NB4 (cell line): ENCODE data around the gene STXBP4.

ENCODE experiments used
- MYC ChIP-seq: IDR thresholded peaks from 2 replicates; pipeline ENCODE4 v1.6.1; 2011; ENCODE audit warnings: low read depth, low read length
- POLR2A ChIP-seq: IDR thresholded peaks from 2 replicates; pipeline ENCODE4 v1.6.1; 2011; ENCODE audit warnings: mild to moderate bottlenecking; ENCODE audit not compliant: insufficient read length; ENCODE audit errors: extremely low read depth
- TF ChIP-seq, protein P1 (sequence below): IDR thresholded peaks from one replicate; pipeline ENCODE4 v1.5.1; 2012; ENCODE audit warnings: low read depth, low read length

DNA sequence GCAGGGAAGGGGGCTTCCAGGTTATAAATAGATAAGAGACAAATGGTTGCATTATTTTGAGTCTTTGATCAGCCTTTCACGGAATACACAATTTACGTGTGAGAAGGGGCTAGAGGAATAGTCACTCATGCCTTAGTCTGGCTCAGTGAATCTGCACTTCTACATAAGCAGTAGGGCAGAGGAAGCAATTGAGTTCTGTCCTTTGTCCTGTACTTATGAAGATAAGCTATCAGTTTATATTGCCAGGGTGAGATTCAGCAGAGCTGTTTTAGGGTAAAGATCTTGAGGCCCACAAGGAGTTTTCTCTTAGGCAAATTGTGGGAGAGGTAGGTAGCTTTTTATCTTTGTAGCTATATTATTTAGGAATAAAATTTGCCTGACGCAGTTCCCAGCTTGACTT, 34.6 kb upstream of the STXBP4 start:
- TF ChIP-seq POLR2A (no peak), MYC (no peak)
- TF ChIP-seq, protein P1, sequence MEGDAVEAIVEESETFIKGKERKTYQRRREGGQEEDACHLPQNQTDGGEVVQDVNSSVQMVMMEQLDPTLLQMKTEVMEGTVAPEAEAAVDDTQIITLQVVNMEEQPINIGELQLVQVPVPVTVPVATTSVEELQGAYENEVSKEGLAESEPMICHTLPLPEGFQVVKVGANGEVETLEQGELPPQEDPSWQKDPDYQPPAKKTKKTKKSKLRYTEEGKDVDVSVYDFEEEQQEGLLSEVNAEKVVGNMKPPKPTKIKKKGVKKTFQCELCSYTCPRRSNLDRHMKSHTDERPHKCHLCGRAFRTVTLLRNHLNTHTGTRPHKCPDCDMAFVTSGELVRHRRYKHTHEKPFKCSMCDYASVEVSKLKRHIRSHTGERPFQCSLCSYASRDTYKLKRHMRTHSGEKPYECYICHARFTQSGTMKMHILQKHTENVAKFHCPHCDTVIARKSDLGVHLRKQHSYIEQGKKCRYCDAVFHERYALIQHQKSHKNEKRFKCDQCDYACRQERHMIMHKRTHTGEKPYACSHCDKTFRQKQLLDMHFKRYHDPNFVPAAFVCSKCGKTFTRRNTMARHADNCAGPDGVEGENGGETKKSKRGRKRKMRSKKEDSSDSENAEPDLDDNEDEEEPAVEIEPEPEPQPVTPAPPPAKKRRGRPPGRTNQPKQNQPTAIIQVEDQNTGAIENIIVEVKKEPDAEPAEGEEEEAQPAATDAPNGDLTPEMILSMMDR, result no peak
